DOHH2 (cell line): Measurements from ENCODE around the gene OTULINL.

Experiments used
- H3F3A ChIP-seq: fragments of 200-600 bp; sonication (generic), shearing (Covaris generic); 2 replicates; pipeline ENCODE4 v1.6.0; 2016; ENCODE audit warnings: antibody characterized with exemption, mild to moderate bottlenecking; ENCODE audit not compliant: control insufficient read depth, insufficient read depth
- H3K27ac ChIP-seq: fragments of 200-600 bp; sonication (generic); 2 replicates; pipeline ENCODE4 v1.5.1; 2014; ENCODE audit warnings: low read depth, mild to moderate bottlenecking, low read length, moderate library complexity
- H3K27me3 ChIP-seq: fragments of 200-600 bp; sonication (generic); 2 replicates; pipeline ENCODE4 v1.6.1; 2014; ENCODE audit warnings: mild to moderate bottlenecking, low read length, mixed read lengths; ENCODE audit not compliant: control insufficient read depth
- H3K36me3 ChIP-seq: fragments of 200-600 bp; sonication (generic); 2 replicates; pipeline ENCODE4 v1.6.1; 2014; ENCODE audit warnings: mild to moderate bottlenecking, low read length, moderate library complexity, mixed read lengths; ENCODE audit not compliant: control insufficient read depth
- H3K4me1 ChIP-seq: fragments of 200-600 bp; sonication (generic); 2 replicates; pipeline ENCODE4 v1.6.1; 2014; ENCODE audit warnings: mild to moderate bottlenecking, low read length, mixed read lengths; ENCODE audit not compliant: control insufficient read depth
- H3K4me2 ChIP-seq: fragments of 200-600 bp; sonication (generic); 2 replicates; pipeline ENCODE4 v1.6.0; 2014; ENCODE audit warnings: mild to moderate bottlenecking, low read length, moderate library complexity
- H3K4me3 ChIP-seq: fragments of 200-600 bp; sonication (generic); 2 replicates; pipeline ENCODE4 v1.5.1; 2014; ENCODE audit warnings: mild to moderate bottlenecking, low read length, mixed read lengths
- H3K79me2 ChIP-seq: fragments of 200-600 bp; sonication (generic); 2 replicates; pipeline ENCODE4 v1.6.1; 2014; ENCODE audit warnings: mild to moderate bottlenecking, low read length, mixed read lengths; ENCODE audit not compliant: control insufficient read depth
- H3K9me2 ChIP-seq: fragments of 200-600 bp; sonication (generic); replicated peaks from 2 replicates; pipeline ENCODE4 v1.6.1; 2014; ENCODE audit warnings: mild to moderate bottlenecking, low read length, mixed read lengths; ENCODE audit not compliant: control insufficient read depth
- H3K9me3 ChIP-seq: fragments of 200-600 bp; sonication (generic); 2 replicates; pipeline ENCODE4 v1.6.1; 2014; ENCODE audit warnings: antibody characterized with exemption, low read length, mixed read lengths; ENCODE audit not compliant: control insufficient read depth, insufficient read depth
- H4K20me1 ChIP-seq: fragments of 200-600 bp; sonication (generic); 2 replicates; pipeline ENCODE4 v1.6.0; 2014; ENCODE audit warnings: low read depth, mild to moderate bottlenecking, antibody characterized with exemption, low read length, moderate library complexity; ENCODE audit not compliant: control insufficient read depth, insufficient read depth
- EZH2phosphoT487 ChIP-seq: fragments of 200-600 bp; sonication (generic); IDR thresholded peaks from 2 replicates; pipeline ENCODE4 v1.6.1; 2017; ENCODE audit warnings: borderline replicate concordance, mild to moderate bottlenecking, antibody characterized with exemption, low read length, moderate library complexity, mixed read lengths
- TF ChIP-seq, protein P1 (sequence below): fragments of 200-600 bp; sonication (generic); IDR thresholded peaks from one replicate; pipeline ENCODE4 v1.5.1; 2014; ENCODE audit warnings: antibody characterized with exemption, mild to moderate bottlenecking, low read depth, low read length; ENCODE audit not compliant: poor library complexity, severe bottlenecking

OTULINL gene

DNA sequence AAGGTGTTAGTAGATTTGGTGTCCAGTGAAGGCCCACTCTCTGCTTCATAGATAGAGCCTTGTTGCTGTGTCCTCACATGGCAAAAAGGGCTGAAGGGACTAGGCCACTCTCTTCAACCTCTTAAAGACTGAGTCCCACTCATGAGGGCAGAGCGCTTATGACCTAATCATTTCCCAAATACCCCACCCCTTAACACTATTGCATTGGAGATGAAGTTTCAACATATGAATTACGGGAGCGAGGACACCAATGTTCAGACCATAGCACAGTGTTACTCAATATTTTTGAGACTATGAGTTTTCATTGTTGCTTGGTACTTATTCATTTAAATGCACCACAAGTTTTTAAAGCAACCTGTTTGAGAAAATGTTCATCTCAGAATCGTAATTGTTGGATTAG is 8.8 kb upstream of the OTULINL start:
- H3K9me3 ChIP-seq = no peaks in the 10 kb centered on the region
- no peaks in the 10 kb centered on the region for H3K9me2 ChIP-seq
- H3K36me3 ChIP-seq = no peaks in the 10 kb centered on the region
- TF ChIP-seq, protein P1, sequence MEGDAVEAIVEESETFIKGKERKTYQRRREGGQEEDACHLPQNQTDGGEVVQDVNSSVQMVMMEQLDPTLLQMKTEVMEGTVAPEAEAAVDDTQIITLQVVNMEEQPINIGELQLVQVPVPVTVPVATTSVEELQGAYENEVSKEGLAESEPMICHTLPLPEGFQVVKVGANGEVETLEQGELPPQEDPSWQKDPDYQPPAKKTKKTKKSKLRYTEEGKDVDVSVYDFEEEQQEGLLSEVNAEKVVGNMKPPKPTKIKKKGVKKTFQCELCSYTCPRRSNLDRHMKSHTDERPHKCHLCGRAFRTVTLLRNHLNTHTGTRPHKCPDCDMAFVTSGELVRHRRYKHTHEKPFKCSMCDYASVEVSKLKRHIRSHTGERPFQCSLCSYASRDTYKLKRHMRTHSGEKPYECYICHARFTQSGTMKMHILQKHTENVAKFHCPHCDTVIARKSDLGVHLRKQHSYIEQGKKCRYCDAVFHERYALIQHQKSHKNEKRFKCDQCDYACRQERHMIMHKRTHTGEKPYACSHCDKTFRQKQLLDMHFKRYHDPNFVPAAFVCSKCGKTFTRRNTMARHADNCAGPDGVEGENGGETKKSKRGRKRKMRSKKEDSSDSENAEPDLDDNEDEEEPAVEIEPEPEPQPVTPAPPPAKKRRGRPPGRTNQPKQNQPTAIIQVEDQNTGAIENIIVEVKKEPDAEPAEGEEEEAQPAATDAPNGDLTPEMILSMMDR = no peak
- no peak for TF ChIP-seq EZH2phosphoT487
- H3K4me1 ChIP-seq = no peaks in the 10 kb centered on the region
- no peaks in the 10 kb centered on the region for H3K27me3 ChIP-seq
- no peak overlapping the region for H3K4me2 ChIP-seq
- H3F3A ChIP-seq = no peaks in the 10 kb centered on the region
- no peaks in the 10 kb centered on the region for H3K79me2 ChIP-seq
- H3K4me3 ChIP-seq = no peak overlapping the region
- no peak overlapping the region for H3K27ac ChIP-seq
- H4K20me1 ChIP-seq = no peaks in the 10 kb centered on the region

DNA sequence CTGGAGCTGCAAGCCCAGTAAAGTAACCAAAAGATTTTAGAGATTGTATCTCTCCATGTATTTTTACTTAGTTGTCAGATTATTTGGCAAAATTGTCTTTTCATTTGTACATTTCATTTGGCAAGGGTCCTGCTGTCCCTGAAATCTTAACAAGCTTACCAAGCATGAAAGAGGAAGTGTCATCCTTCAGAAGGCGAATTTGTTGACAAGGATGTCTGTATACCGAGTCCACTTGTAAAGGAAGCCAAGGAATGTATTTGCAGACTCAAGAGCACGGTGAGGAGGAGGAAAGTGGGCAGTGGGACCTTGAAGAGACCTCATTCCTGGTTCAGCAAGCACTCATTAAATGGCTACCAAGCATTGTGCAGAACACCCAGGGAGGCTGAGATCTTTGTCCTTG is 7.5 kb upstream of the OTULINL start:
- no peaks in the 10 kb centered on the region for H3K79me2 ChIP-seq
- no peaks in the 10 kb centered on the region for H4K20me1 ChIP-seq
- no peaks in the 10 kb centered on the region for H3K9me3 ChIP-seq
- no peaks in the 10 kb centered on the region for H3K4me1 ChIP-seq
- no peak overlapping the region for H3K27ac ChIP-seq
- no peaks in the 10 kb centered on the region for H3K9me2 ChIP-seq
- H3K4me2 ChIP-seq = no peak overlapping the region
- H3K36me3 ChIP-seq = no peaks in the 10 kb centered on the region
- H3K27me3 ChIP-seq = no peaks in the 10 kb centered on the region
- H3K4me3 ChIP-seq = no peak overlapping the region
- no peaks in the 10 kb centered on the region for H3F3A ChIP-seq
- TF ChIP-seq, protein P1 = no peak
- no peak for TF ChIP-seq EZH2phosphoT487

DNA sequence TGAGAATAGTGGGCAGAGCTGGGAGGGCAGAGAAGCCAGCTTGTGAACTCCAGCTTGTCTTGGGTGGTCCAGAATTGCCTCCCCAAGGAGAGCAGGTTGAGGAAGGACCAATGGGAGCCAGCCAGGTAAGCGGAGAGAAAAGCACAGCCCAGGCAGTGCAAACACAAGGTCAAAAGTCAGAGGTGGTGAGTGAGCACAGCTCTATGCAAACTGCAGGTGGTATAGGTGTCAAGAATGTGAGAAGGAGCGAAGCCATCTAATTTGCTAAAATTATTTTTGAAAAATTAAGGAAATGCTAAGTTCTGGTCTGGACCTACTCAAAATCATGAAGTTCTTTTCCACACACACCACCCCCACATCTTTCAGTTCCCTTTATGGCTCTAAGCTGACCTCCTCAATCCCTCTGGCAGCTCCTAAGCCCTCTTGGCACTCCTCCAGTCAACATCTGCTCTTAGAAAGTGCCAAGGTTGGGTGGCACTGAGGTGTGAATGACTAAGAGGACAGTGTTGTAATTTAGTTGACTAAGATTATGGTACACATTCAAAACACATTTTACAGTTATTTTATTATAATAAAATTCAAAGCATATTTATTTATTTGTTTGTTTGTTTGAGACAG is 6.6 kb upstream of the OTULINL start:
- Histone ChIP-seq H3K4me2 (no peak overlapping the region), H3K4me3 (no peak overlapping the region), H3F3A (no peaks in the 10 kb centered on the region), H4K20me1 (no peaks in the 10 kb centered on the region), H3K27ac (no peak overlapping the region), H3K9me3 (no peaks in the 10 kb centered on the region), H3K9me2 (no peaks in the 10 kb centered on the region), H3K27me3 (peaks cover 6% of the 10 kb centered on the region), H3K4me1 (no peaks in the 10 kb centered on the region), H3K79me2 (no peaks in the 10 kb centered on the region), H3K36me3 (no peaks in the 10 kb centered on the region)
- TF ChIP-seq EZH2phosphoT487 = no peak
- TF ChIP-seq, protein P1 = no peak
